Activated T-cell treated with anti-CD3 and anti-CD28 coated beads, Interleukin-2, amount 50 U/mL, for 24 hours (primary cell): Measurements from ENCODE around the gene INSIG1.

ENCODE experiments used
- DNase-seq: peaks from one replicate; pipeline ENCODE4 v3.0.0-alpha.2; 2020
- H3K27ac Mint-ChIP-seq: 2 replicates; pipeline ENCODE4 v1.8.0; 2020; ENCODE audit warnings: mild to moderate bottlenecking, mixed read lengths
- H3K27me3 Mint-ChIP-seq: 2 replicates; pipeline ENCODE4 v1.8.0; 2020; ENCODE audit warnings: mixed read lengths
- H3K36me3 Mint-ChIP-seq: 2 replicates; pipeline ENCODE4 v1.8.0; 2020; ENCODE audit warnings: low read depth, mixed read lengths
- H3K4me1 Mint-ChIP-seq: 2 replicates; pipeline ENCODE4 v1.8.0; 2020; ENCODE audit warnings: low read depth, mixed read lengths
- H3K4me3 Mint-ChIP-seq: 2 replicates; pipeline ENCODE4 v1.8.0; 2020; ENCODE audit warnings: mild to moderate bottlenecking, moderate library complexity, mixed read lengths
- H3K9me3 Mint-ChIP-seq: 2 replicates; pipeline ENCODE4 v1.8.0; 2020; ENCODE audit warnings: mixed read lengths

INSIG1 gene

GRCh38 chr7:155298834-155299534, 1.3 kb downstream of the INSIG1 start:
- no peaks in the 10 kb centered on the region for H3K9me3 Mint-ChIP-seq

GRCh38 chr7:155299535-155300202, 2.0 kb downstream of the INSIG1 start:
- Mint-ChIP-seq H3K27me3 (no peaks in the 10 kb centered on the region), H3K9me3 (no peaks in the 10 kb centered on the region), H3K4me3 (peak overlapping the region; percentile 90), H3K4me1 (peaks cover 59% of the 10 kb centered on the region), H3K27ac (peak overlapping the region; percentile 98), H3K36me3 (peaks cover 56% of the 10 kb centered on the region)
- no peak for DNase-seq

More at GRCh38 chr7:155298834-155299534, 1.3 kb downstream of the INSIG1 start:
- Mint-ChIP-seq H3K27ac (peak overlapping the region; percentile 98), H3K36me3 (peaks cover 49% of the 10 kb centered on the region), H3K4me3 (peak overlapping the region; percentile 90), H3K27me3 (no peaks in the 10 kb centered on the region), H3K4me1 (peaks cover 53% of the 10 kb centered on the region)
- peak; percentile 93 for DNase-seq

GRCh38 chr7:155300641-155301452, 3.2 kb downstream of the INSIG1 start:
- no peaks in the 10 kb centered on the region for H3K27me3 Mint-ChIP-seq
- peak overlapping the region; percentile 90 for H3K4me3 Mint-ChIP-seq
- H3K4me1 Mint-ChIP-seq: peaks cover 60% of the 10 kb centered on the region
- H3K27ac Mint-ChIP-seq: peak overlapping the region; percentile 82
- no peak for DNase-seq
- peaks cover 68% of the 10 kb centered on the region for H3K36me3 Mint-ChIP-seq
- no peaks in the 10 kb centered on the region for H3K9me3 Mint-ChIP-seq

GRCh38 chr7:155303039-155303593, 5.4 kb downstream of the INSIG1 start:
- H3K4me3 Mint-ChIP-seq: no peak overlapping the region
- no peak for DNase-seq
- peaks cover 60% of the 10 kb centered on the region for H3K4me1 Mint-ChIP-seq
- peaks cover 89% of the 10 kb centered on the region for H3K36me3 Mint-ChIP-seq
- H3K27me3 Mint-ChIP-seq: no peaks in the 10 kb centered on the region
- no peak overlapping the region for H3K27ac Mint-ChIP-seq
- no peaks in the 10 kb centered on the region for H3K9me3 Mint-ChIP-seq

GRCh38 chr7:155303897-155304296, 6.2 kb downstream of the INSIG1 start:
- peaks cover 57% of the 10 kb centered on the region for H3K4me1 Mint-ChIP-seq

GRCh38 chr7:155305231-155305904, 7.7 kb downstream of the INSIG1 start:
- Mint-ChIP-seq H3K4me1 (peaks cover 47% of the 10 kb centered on the region), H3K36me3 (peaks cover 96% of the 10 kb centered on the region), H3K27ac (peak overlapping the region; percentile 34), H3K4me3 (no peak overlapping the region), H3K9me3 (no peaks in the 10 kb centered on the region), H3K27me3 (no peaks in the 10 kb centered on the region)
- no peak for DNase-seq

More at GRCh38 chr7:155303897-155304296, 6.2 kb downstream of the INSIG1 start:
- no peak overlapping the region for H3K27ac Mint-ChIP-seq
- no peaks in the 10 kb centered on the region for H3K9me3 Mint-ChIP-seq
- peaks cover 94% of the 10 kb centered on the region for H3K36me3 Mint-ChIP-seq
- DNase-seq: no peak
- no peaks in the 10 kb centered on the region for H3K27me3 Mint-ChIP-seq
- no peak overlapping the region for H3K4me3 Mint-ChIP-seq

- DNase-seq: no peak
- Mint-ChIP-seq H3K27me3 (no peaks in the 10 kb centered on the region), H3K36me3 (peaks cover 91% of the 10 kb centered on the region), H3K27ac (peak overlapping the region; percentile 68), H3K4me1 (peaks cover 34% of the 10 kb centered on the region), H3K9me3 (no peaks in the 10 kb centered on the region), H3K4me3 (no peak overlapping the region)
Measured at GRCh38 chr7:155306673-155307470, 9.2 kb downstream of the INSIG1 start.

GRCh38 chr7:155308330-155309020, 10.8 kb downstream of the INSIG1 start:
- peaks cover 27% of the 10 kb centered on the region for H3K4me1 Mint-ChIP-seq
- no peak overlapping the region for H3K27ac Mint-ChIP-seq
- H3K27me3 Mint-ChIP-seq: no peaks in the 10 kb centered on the region
- no peak overlapping the region for H3K4me3 Mint-ChIP-seq
- no peak for DNase-seq
- no peaks in the 10 kb centered on the region for H3K9me3 Mint-ChIP-seq
- peaks cover 76% of the 10 kb centered on the region for H3K36me3 Mint-ChIP-seq

GRCh38 chr7:155309021-155309338, 11.3 kb downstream of the INSIG1 start:
- no peak for DNase-seq
- Mint-ChIP-seq H3K9me3 (no peaks in the 10 kb centered on the region), H3K4me1 (peaks cover 24% of the 10 kb centered on the region), H3K36me3 (peaks cover 71% of the 10 kb centered on the region), H3K4me3 (no peak overlapping the region), H3K27me3 (no peaks in the 10 kb centered on the region), H3K27ac (no peak overlapping the region)

GRCh38 chr7:155310425-155311114, 12.9 kb downstream of the INSIG1 start:
- Mint-ChIP-seq H3K36me3 (peaks cover 55% of the 10 kb centered on the region), H3K27ac (no peak overlapping the region), H3K9me3 (no peaks in the 10 kb centered on the region)

GRCh38 chr7:155311826-155312537, 14.3 kb downstream of the INSIG1 start:
- peaks cover 5% of the 10 kb centered on the region for H3K4me1 Mint-ChIP-seq
- DNase-seq: no peak
- no peak overlapping the region for H3K4me3 Mint-ChIP-seq
- H3K36me3 Mint-ChIP-seq: peaks cover 42% of the 10 kb centered on the region
- no peaks in the 10 kb centered on the region for H3K9me3 Mint-ChIP-seq
- no peak overlapping the region for H3K27ac Mint-ChIP-seq
- H3K27me3 Mint-ChIP-seq: no peaks in the 10 kb centered on the region

More at GRCh38 chr7:155310425-155311114, 12.9 kb downstream of the INSIG1 start:
- Mint-ChIP-seq H3K4me3 (no peak overlapping the region), H3K27me3 (no peaks in the 10 kb centered on the region), H3K4me1 (peaks cover 14% of the 10 kb centered on the region)
- DNase-seq: no peak

GRCh38 chr7:155312633-155313032, 15.0 kb downstream of the INSIG1 start:
- H3K4me3 Mint-ChIP-seq: no peak overlapping the region
- no peaks in the 10 kb centered on the region for H3K27me3 Mint-ChIP-seq
- no peak for DNase-seq
- H3K27ac Mint-ChIP-seq: no peak overlapping the region
- peaks cover 35% of the 10 kb centered on the region for H3K36me3 Mint-ChIP-seq
- H3K9me3 Mint-ChIP-seq: no peaks in the 10 kb centered on the region
- H3K4me1 Mint-ChIP-seq: no peaks in the 10 kb centered on the region
